HCT116 (cell line): ENCODE results near the gene MED16. TPM values are rescaled to one million over a fixed set of nuclear protein-coding genes. Genes with fewer than 3 reads are reported as not detected.

Experiments used
- ATAC-seq: fragments of 200-7000 bp; cut with Tn5 transposase; 2 replicates; pipeline ENCODE4 v1.9.1; 2020; ENCODE audit warnings: mild to moderate bottlenecking, moderate library complexity
- BruUV-seq: library from RNA; stranded (reverse); fragments of 400-500 nt; replicated peaks from 2 replicates; lab custom pipeline; 2021; lab: Mats Ljungman, UMichigan
- CTCF ChIA-PET: fragments of 300-600 bp; sonication (Branson Sonifier 250); formaldehyde crosslinking; loops from one replicate; lab custom pipeline; 2021; ENCODE audit warnings: antibody characterized with exemption; lab: Charles Lee
- POLR2A ChIA-PET: fragments of 300-600, 350-600 bp; sonication (Branson Sonifier 250); formaldehyde crosslinking; loops from one replicate; lab custom pipeline; 2021; ENCODE audit warnings: antibody characterized with exemption; lab: Charles Lee
- RAD21 ChIA-PET, 2 experiments: fragments of 300-600 bp; sonication (Branson Sonifier 250); formaldehyde crosslinking; loops; one replicate each; lab custom pipeline; 2023; ENCODE audit warnings: low total read pairs in 2 of 2; ENCODE audit not compliant: uncharacterized antibody in 2 of 2, unreplicated experiment in 2 of 2, low non-redundant PET in 1 of 2; lab: Charles Lee
- DNase-seq: peaks from one replicate; pipeline ENCODE4 v3.0.0-alpha.2; 2010; ENCODE audit warnings: low read depth, low spot score
- H2AFZ ChIP-seq: fragments of 200-600 bp; shearing (Covaris generic), sonication (generic); 2 replicates; pipeline ENCODE4 v1.6.1; 2017; ENCODE audit warnings: low read depth, mixed run types, mixed read lengths, antibody characterized with exemption, low read length; ENCODE audit not compliant: poor library complexity, severe bottlenecking
- H3K27ac ChIP-seq: 2 replicates; pipeline ENCODE4 v1.5.1; 2012; ENCODE audit warnings: low read depth, low read length
- H3K27me3 ChIP-seq: fragments of 200-600 bp; sonication (generic); 2 replicates; pipeline ENCODE4 v1.6.1; 2016; ENCODE audit warnings: mixed run types, low read length, mixed read lengths; ENCODE audit not compliant: insufficient read depth
- H3K36me3 ChIP-seq, 2 experiments: fragments of 200-500 bp in 1 of 2; fragments of 200-600 bp in 1 of 2; sonication (Bioruptor generic) in 1 of 2; sonication (generic) in 1 of 2; 2 replicates each; pipeline versions ENCODE4 v1.5.1 to v1.6.1; 2014 to 2016; ENCODE audit warnings: low read length in 2 of 2, inconsistent platforms in 1 of 2, mixed read lengths in 1 of 2, mixed run types in 1 of 2; ENCODE audit not compliant: insufficient read depth in 2 of 2, control insufficient read depth in 1 of 2
- H3K4me1 ChIP-seq, 2 experiments: fragments of 200-600 bp in 1 of 2; sonication (generic) in 1 of 2; 2 replicates each; pipeline versions ENCODE4 v1.5.1 to v1.6.1; 2012 to 2017; ENCODE audit warnings: low read length in 2 of 2, inconsistent platforms in 1 of 2, mild to moderate bottlenecking in 1 of 2, mixed read lengths in 1 of 2, mixed run types in 1 of 2, moderate library complexity in 1 of 2; ENCODE audit not compliant: insufficient read depth in 2 of 2, control insufficient read depth in 1 of 2
- H3K4me2 ChIP-seq: fragments of 200-600 bp; sonication (generic); 2 replicates; pipeline ENCODE4 v1.6.1; 2017; ENCODE audit warnings: mixed run types, low read length, mixed read lengths
- H3K4me3 ChIP-seq, 2 experiments: fragments of 200-600 bp in 1 of 2; sonication (generic) in 1 of 2; replicated peaks in 1 of 2; 2 replicates each; pipeline ENCODE4 v1.5.1; 2011 to 2016; ENCODE audit warnings: low read length in 2 of 2, control low read depth in 1 of 2, low read depth in 1 of 2, mild to moderate bottlenecking in 1 of 2, mixed read lengths in 1 of 2, mixed run types in 1 of 2
- H3K79me2 ChIP-seq: fragments of 200-600 bp; sonication (generic); 2 replicates; pipeline ENCODE4 v1.6.1; 2017; ENCODE audit warnings: mild to moderate bottlenecking, mixed run types, low read length, moderate library complexity, mixed read lengths; ENCODE audit not compliant: insufficient read depth
- H3K9ac ChIP-seq: fragments of 200-600 bp; sonication (generic); 2 replicates; pipeline ENCODE4 v1.6.1; 2016; ENCODE audit warnings: low read length, mixed read lengths
- H3K9me2 ChIP-seq: fragments of 200-600 bp; sonication (generic), shearing (Covaris generic); 2 replicates; pipeline ENCODE4 v1.6.1; 2017; ENCODE audit warnings: mixed run types, mild to moderate bottlenecking, moderate library complexity; ENCODE audit not compliant: insufficient read depth
- H3K9me3 ChIP-seq, 2 experiments: fragments of 200-500 bp in 1 of 2; fragments of 200-600 bp in 1 of 2; sonication (Bioruptor generic) in 1 of 2; sonication (generic) in 1 of 2; 2 replicates each; pipeline ENCODE4 v1.6.1; 2014 to 2017; ENCODE audit warnings: low read length in 2 of 2, mixed read lengths in 2 of 2, inconsistent platforms in 1 of 2, low read depth in 1 of 2, mild to moderate bottlenecking in 1 of 2, mixed run types in 1 of 2, moderate library complexity in 1 of 2; ENCODE audit not compliant: control insufficient read depth in 1 of 2, insufficient read depth in 1 of 2
- H4K20me1 ChIP-seq: fragments of 200-600 bp; sonication (generic), shearing (Covaris generic); 2 replicates; pipeline ENCODE4 v1.6.1; 2017; ENCODE audit warnings: mixed run types, mild to moderate bottlenecking, moderate library complexity; ENCODE audit not compliant: insufficient read depth
- ZFX ChIP-seq: fragments of 450-650 bp; IDR thresholded peaks from 2 replicates; pipeline ENCODE4 v1.6.1; 2017
- intact Hi-C: fragments of 100-400 bp; cut with micrococcal nuclease; formaldehyde crosslinking; loops from 2 replicates; pipeline ENCODE4 v1.10.0; 2022
- total RNA-seq: library from RNA; stranded (reverse); gene quantifications from one replicate; pipeline ENCODE4 v1.2.1, GENCODE V29; 2021; ENCODE audit not compliant: unreplicated experiment
- TF ChIP-seq, protein P1 (sequence below): IDR thresholded peaks from 2 replicates; pipeline ENCODE4 v1.6.1; 2012; ENCODE audit warnings: low read depth

MED16 gene
- total RNA-seq, 1 experiment from 2014 or later, result 73.6 TPM

DNA sequence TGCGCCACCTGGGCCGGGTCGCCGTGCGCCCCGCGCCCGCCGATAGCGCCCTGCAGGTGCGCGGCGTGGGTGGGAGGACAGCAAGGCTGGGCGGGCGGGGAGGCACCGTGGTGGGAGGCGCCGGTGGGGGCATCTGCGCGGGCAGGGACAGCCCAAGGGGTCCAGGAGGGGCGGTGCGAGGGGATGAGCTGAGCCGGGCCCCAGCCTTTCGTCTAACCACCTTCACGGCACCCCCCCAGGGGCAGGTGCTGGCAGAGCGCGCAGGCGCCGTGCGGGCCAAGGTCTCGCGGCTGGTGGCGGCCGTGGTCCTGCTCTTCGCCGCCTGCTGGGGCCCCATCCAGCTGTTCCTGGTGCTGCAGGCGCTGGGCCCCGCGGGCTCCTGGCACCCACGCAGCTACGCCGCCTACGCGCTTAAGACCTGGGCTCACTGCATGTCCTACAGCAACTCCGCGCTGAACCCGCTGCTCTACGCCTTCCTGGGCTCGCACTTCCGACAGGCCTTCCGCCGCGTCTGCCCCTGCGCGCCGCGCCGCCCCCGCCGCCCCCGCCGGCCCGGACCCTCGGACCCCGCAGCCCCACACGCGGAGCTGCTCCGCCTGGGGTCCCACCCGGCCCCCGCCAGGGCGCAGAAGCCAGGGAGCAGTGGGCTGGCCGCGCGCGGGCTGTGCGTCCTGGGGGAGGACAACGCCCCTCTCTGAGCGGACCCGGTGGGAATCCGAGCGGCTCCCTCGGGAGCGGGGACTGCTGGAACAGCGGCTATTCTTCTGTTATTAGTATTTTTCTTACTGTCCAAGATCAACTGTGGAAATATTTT, 27.3 kb upstream of the MED16 start:
- intact Hi-C loops, result loop anchor here (2.0 to 10.0 kb wide), 2 partner anchors 63 to 265 kb away; no protein-coding TSS in a partner anchor
- no peak overlapping the region for H3K4me3 ChIP-seq
- DNase-seq (no peak), ATAC-seq (no peak)
- peaks cover 8 to 47% of the 10 kb centered on the region in 2 experiments for H3K4me1 ChIP-seq
- H3K9ac ChIP-seq, result no peak overlapping the region
- no peak overlapping the region for H3K27ac ChIP-seq
- no peaks in the 10 kb centered on the region for H3K36me3 ChIP-seq
- no peak overlapping the region for H3K4me2 ChIP-seq
- H3K79me2 ChIP-seq, result no peaks in the 10 kb centered on the region
- POLR2A ChIA-PET, result no interaction called here
- TF ChIP-seq ZFX, result 0 out of 2 replicates have a peak, but pooled peaks have one; percentile 34
- TF ChIP-seq, protein P1, sequence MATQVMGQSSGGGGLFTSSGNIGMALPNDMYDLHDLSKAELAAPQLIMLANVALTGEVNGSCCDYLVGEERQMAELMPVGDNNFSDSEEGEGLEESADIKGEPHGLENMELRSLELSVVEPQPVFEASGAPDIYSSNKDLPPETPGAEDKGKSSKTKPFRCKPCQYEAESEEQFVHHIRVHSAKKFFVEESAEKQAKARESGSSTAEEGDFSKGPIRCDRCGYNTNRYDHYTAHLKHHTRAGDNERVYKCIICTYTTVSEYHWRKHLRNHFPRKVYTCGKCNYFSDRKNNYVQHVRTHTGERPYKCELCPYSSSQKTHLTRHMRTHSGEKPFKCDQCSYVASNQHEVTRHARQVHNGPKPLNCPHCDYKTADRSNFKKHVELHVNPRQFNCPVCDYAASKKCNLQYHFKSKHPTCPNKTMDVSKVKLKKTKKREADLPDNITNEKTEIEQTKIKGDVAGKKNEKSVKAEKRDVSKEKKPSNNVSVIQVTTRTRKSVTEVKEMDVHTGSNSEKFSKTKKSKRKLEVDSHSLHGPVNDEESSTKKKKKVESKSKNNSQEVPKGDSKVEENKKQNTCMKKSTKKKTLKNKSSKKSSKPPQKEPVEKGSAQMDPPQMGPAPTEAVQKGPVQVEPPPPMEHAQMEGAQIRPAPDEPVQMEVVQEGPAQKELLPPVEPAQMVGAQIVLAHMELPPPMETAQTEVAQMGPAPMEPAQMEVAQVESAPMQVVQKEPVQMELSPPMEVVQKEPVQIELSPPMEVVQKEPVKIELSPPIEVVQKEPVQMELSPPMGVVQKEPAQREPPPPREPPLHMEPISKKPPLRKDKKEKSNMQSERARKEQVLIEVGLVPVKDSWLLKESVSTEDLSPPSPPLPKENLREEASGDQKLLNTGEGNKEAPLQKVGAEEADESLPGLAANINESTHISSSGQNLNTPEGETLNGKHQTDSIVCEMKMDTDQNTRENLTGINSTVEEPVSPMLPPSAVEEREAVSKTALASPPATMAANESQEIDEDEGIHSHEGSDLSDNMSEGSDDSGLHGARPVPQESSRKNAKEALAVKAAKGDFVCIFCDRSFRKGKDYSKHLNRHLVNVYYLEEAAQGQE, result no peak
- RAD21 ChIA-PET, result interaction anchor here in 1 of 2 experiments (0.6 kb wide), 1 partner anchor 161 kb away, joined by 5 read pairs; no protein-coding TSS in a partner anchor
- H3K9me2 ChIP-seq, result no peaks in the 10 kb centered on the region
- no peaks in the 10 kb centered on the region for H4K20me1 ChIP-seq
- CTCF ChIA-PET, result interaction anchor here (1.0 to 1.4 kb wide), 2 partner anchors 64 to 149 kb away, joined by 3 to 5 read pairs; partner anchors contain the start of gene WDR18
- H2AFZ ChIP-seq, result no peak overlapping the region
- no TSS peak for BruUV-seq
- no peaks in the 10 kb centered on the region for H3K27me3 ChIP-seq
- no peaks in the 10 kb centered on the region for H3K9me3 ChIP-seq
